ENCODE measurements around the gene CAPN9.
A peak's percentile ranks its signal among the peaks of the same experiment; 100 is the strongest.
"Not testable (repeated sequence)": the region's sequence is repeated elsewhere in the genome, so short reads cannot be mapped to it uniquely, and the experiment has no call there.

CAPN9 gene

GRCh38 chr1:230711245-230711644 is 35.9 kb upstream of the CAPN9 start:
- DNase-seq, result no peak

GRCh38 chr1:230712470-230712942 is 34.7 kb upstream of the CAPN9 start:
- no peak for DNase-seq

- no peak for DNase-seq
Observed at GRCh38 chr1:230713138-230713537, 34.0 kb upstream of the CAPN9 start.

- no peak for DNase-seq
Observed at GRCh38 chr1:230713547-230713914, 33.7 kb upstream of the CAPN9 start.

GRCh38 chr1:230713915-230714764 is 33.0 kb upstream of the CAPN9 start, which contains the start of gene AGT:
Gene AGT (minus strand): TSS chr1:230714122. CDS start chr1:230710823, 3,299 bp downstream.
- peak; percentile 86 for DNase-seq

- DNase-seq, result no peak
Observed at GRCh38 chr1:230715510-230715909, 31.7 kb upstream of the CAPN9 start.

GRCh38 chr1:230716453-230716852 is 30.7 kb upstream of the CAPN9 start:
- DNase-seq, result not testable (repeated sequence)

GRCh38 chr1:230717251-230717650 is 29.9 kb upstream of the CAPN9 start:
- no peak for DNase-seq

GRCh38 chr1:230721849-230722522 is 25.2 kb upstream of the CAPN9 start:
- not testable (repeated sequence) for DNase-seq

GRCh38 chr1:230725256-230726012 is 21.8 kb upstream of the CAPN9 start:
- DNase-seq, result no peak

- peak; percentile 52 for DNase-seq
Observed at GRCh38 chr1:230728710-230729392, 18.3 kb upstream of the CAPN9 start.

- DNase-seq, result no peak
Observed at GRCh38 chr1:230730977-230731376, 16.2 kb upstream of the CAPN9 start.

GRCh38 chr1:230735447-230735846 is 11.7 kb upstream of the CAPN9 start:
- DNase-seq, result no peak

GRCh38 chr1:230737622-230738262 is 9.4 kb upstream of the CAPN9 start:
- DNase-seq, result no peak

- DNase-seq, result no peak
Observed at GRCh38 chr1:230739564-230740290, 7.5 kb upstream of the CAPN9 start.

GRCh38 chr1:230743899-230744298 is 3.3 kb upstream of the CAPN9 start:
- no peak for DNase-seq

GRCh38 chr1:230744382-230744781 is 2.8 kb upstream of the CAPN9 start:
- no peak for DNase-seq

- DNase-seq, result no peak
Observed at GRCh38 chr1:230745071-230745470, 2.1 kb upstream of the CAPN9 start.

- no peak for DNase-seq
Observed at GRCh38 chr1:230746617-230747016, 571 bp upstream of the CAPN9 start.

GRCh38 chr1:230747890-230748800 is 957 bp downstream of the CAPN9 start:
- no peak for DNase-seq

All from midbrain (tissue), 1 donor.